Measurements from ENCODE around the gene MAML2. TPM values are rescaled to one million over a fixed set of nuclear protein-coding genes. Genes with fewer than 3 reads are reported as not detected.

The MAML2 gene
- total and polyA plus RNA-seq, 2 donors = 7.9 to 25.6 TPM

GRCh38 chr11:96180341-96180740, 162.7 kb downstream of the MAML2 start:
- peaks cover 3% of the 10 kb centered on the region for H3K36me3 ChIP-seq (ENCODE audit: insufficient read depth)
- no peak overlapping the region for H3K4me3 ChIP-seq (ENCODE audit: low read depth, low read length)
- H3K27ac ChIP-seq (ENCODE audit: low read depth) = no peak overlapping the region
- no peaks in the 10 kb centered on the region for H3K4me1 ChIP-seq (ENCODE audit: insufficient read depth)
- no peak for DNase-seq (ENCODE audit: extremely low spot score)

DNA sequence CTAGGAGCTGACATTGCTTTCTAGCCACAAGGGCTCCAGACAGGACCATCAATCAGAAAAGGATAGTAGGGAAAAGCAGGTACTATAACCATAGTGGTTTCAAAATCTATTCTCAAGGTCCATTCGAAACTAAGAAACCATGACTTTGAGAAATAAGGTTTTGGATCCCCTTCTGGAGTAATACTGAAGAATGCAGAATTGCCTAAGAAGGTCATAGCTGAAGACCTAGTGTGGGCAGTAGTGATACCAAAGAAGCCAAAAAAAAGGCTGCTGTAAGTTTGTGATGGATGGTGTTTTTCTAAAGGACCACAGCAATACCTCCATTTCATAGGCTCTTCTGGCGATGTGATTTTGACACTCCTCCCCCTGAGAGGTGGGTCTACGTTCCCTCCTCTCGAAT, 163.1 kb downstream of the MAML2 start:
- H3K36me3 ChIP-seq (ENCODE audit: insufficient read depth) = peaks cover 3% of the 10 kb centered on the region
- no peak overlapping the region for H3K4me3 ChIP-seq (ENCODE audit: low read depth, low read length)
- H3K27ac ChIP-seq (ENCODE audit: low read depth) = no peak overlapping the region
- 96% methylated on average over 4 of the region's 4 CpGs for WGBS
- DNase-seq (ENCODE audit: extremely low spot score) = no peak
- H3K4me1 ChIP-seq (ENCODE audit: insufficient read depth) = no peaks in the 10 kb centered on the region

DNA sequence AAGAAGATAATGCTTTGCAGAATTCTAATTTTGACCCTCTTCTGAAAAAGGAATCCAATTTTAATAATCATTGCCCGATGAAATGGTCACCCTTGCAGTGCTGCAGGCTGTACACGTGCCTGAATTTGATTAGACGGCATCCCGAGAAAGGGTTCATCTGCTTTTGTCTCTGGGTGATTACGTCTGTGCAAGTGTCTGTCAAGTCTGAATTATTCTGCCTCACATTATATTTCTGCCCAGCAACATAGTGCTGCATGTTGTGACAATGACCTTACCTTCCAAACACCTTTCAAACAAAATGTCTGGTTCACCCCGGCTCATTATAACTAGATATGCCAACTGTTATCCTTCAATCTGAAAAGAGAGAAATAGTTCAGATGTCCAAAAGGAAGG, 164.1 kb downstream of the MAML2 start:
- Histone ChIP-seq H3K4me3 (ENCODE audit: low read depth, low read length) (no peak overlapping the region), H3K36me3 (ENCODE audit: insufficient read depth) (peaks cover 3% of the 10 kb centered on the region), H3K4me1 (ENCODE audit: insufficient read depth) (no peaks in the 10 kb centered on the region), H3K27ac (ENCODE audit: low read depth) (no peak overlapping the region)
- WGBS = 91% methylated on average over 6 of the region's 6 CpGs
- DNase-seq (ENCODE audit: extremely low spot score) = no peak

DNA sequence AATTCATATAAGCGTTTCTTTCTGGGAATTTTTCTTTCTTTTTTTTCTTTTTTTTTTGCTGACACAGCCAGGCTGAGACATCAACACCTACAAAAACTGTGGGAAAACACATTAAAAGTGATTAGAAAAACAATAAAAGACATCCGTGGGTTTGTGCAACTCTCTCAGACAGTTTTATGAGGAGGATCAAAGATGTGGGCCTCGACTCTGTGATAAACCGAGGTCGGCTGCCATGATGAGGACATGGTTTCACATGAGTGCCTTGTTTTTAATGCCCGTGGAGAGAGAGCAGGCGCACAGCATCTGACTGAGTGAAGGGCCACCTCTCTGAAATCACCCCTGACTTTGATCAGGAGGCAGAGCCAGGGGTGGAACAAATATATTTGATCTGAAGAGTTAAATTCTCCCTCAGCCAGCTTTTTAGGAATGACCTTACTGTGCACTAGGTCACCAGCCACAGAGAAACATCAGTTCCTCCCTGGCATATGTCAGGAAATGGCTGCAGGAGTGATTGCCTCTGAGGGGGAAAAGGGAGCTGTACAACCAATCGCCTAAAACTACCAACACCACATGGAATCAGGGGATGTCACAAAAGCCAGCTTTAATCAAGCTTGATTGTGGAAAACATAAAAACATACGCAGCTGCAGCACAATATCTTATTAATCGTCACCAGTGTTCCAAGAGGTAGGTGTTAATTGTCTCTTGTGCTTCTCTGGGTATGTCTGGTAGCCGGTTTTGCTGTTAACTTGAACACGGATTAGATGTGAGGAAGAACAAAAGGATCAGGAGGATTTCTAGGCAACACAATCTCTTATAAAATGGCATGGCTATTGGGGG, 164.7 kb downstream of the MAML2 start:
- Histone ChIP-seq H3K4me3 (ENCODE audit: low read depth, low read length) (no peak overlapping the region), H3K36me3 (ENCODE audit: insufficient read depth) (peaks cover 3% of the 10 kb centered on the region), H3K4me1 (ENCODE audit: insufficient read depth) (no peaks in the 10 kb centered on the region), H3K27ac (ENCODE audit: low read depth) (no peak overlapping the region)
- WGBS = 76% methylated on average over 12 of the region's 12 CpGs
- DNase-seq (ENCODE audit: extremely low spot score) = no peak

- WGBS = 94% methylated on average over 3 of the region's 3 CpGs
- no peak overlapping the region for H3K27ac ChIP-seq (ENCODE audit: low read depth)
- peaks cover 3% of the 10 kb centered on the region for H3K36me3 ChIP-seq (ENCODE audit: insufficient read depth)
- H3K4me3 ChIP-seq (ENCODE audit: low read depth, low read length) = no peak overlapping the region
- H3K4me1 ChIP-seq (ENCODE audit: insufficient read depth) = no peaks in the 10 kb centered on the region
- no peak for DNase-seq (ENCODE audit: extremely low spot score)
These were observed 165.8 kb downstream of the MAML2 start for GRCh38 chr11:96177146-96177545.

DNA sequence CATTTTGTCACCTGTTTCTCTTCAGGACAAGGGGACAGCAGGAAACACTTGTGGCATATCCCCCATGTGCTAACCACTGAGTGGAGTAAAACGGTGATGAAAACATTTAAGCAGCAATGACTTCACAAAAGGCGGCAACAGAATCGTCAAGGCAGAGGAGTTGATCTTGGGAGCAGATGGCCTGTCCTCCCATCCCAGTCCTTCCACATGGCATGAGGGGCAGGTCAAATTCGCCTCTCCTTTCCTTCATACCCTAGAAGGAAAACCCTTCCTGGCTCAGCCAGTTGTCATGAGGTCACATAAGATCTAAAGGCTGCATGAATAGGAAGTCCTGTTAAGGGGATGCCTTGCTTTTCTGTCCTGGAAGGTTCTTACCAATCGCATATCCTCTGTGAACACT, 169.1 kb downstream of the MAML2 start:
- Histone ChIP-seq H3K36me3 (ENCODE audit: insufficient read depth) (peaks cover 3% of the 10 kb centered on the region), H3K4me3 (ENCODE audit: low read depth, low read length) (no peak overlapping the region), H3K27ac (ENCODE audit: low read depth) (no peak overlapping the region), H3K4me1 (ENCODE audit: insufficient read depth) (peaks cover 1% of the 10 kb centered on the region)
- no peak for DNase-seq (ENCODE audit: extremely low spot score)
- WGBS = 95% methylated on average over 5 of the region's 5 CpGs

DNA sequence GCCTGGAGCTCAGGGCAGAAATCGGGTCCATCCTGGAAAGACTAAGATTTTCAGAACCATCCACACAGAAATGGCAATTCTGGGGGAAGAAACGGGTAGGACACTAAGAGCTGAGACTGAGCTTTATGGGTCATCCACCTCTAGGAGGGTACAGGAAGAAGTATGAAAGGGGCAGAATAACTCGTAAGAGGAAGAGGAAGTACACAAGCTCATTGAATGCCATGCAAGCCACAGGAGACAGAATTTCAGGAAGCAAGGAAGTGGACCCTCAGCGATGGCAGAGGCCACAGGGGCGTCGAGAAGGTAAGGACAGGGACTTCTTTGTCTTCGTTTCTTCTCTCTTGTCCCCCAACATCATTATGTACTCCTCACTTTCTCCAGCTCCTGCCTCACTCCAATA, 169.6 kb downstream of the MAML2 start:
- DNase-seq (ENCODE audit: extremely low spot score) = no peak
- H3K4me1 ChIP-seq (ENCODE audit: insufficient read depth) = peaks cover 1% of the 10 kb centered on the region
- no peak overlapping the region for H3K27ac ChIP-seq (ENCODE audit: low read depth)
- WGBS = 88% methylated on average over 7 of the region's 7 CpGs
- H3K4me3 ChIP-seq (ENCODE audit: low read depth, low read length) = no peak overlapping the region
- peaks cover 2% of the 10 kb centered on the region for H3K36me3 ChIP-seq (ENCODE audit: insufficient read depth)

DNA sequence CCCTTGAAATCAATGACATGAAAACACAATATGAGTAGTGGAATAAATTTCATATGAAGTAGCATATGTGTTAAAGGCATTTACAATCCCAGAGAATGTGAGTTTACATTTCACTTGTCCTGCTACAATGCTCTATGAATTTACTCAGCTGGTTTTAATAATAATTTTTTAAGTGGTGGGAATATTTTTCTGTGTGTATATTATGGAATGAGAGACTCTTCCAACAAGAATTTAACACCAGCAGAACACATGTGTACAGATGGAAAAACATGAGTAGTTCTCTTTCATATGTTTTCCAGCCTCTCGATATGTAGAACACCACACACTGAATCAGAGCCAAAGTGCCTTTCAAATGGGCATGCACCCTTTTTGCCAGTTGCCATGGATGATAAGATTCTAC, 170.4 kb downstream of the MAML2 start:
- Histone ChIP-seq H3K4me3 (ENCODE audit: low read depth, low read length) (no peak overlapping the region), H3K4me1 (ENCODE audit: insufficient read depth) (peaks cover 1% of the 10 kb centered on the region), H3K36me3 (ENCODE audit: insufficient read depth) (no peaks in the 10 kb centered on the region), H3K27ac (ENCODE audit: low read depth) (no peak overlapping the region)
- DNase-seq (ENCODE audit: extremely low spot score) = no peak
- 88% methylated on average over 1 of the region's 1 CpG for WGBS

GRCh38 chr11:96169250-96169649, 173.7 kb downstream of the MAML2 start:
- Histone ChIP-seq H3K27ac (ENCODE audit: low read depth) (no peak overlapping the region), H3K4me3 (ENCODE audit: low read depth, low read length) (no peak overlapping the region), H3K36me3 (ENCODE audit: insufficient read depth) (no peaks in the 10 kb centered on the region), H3K4me1 (ENCODE audit: insufficient read depth) (peaks cover 1% of the 10 kb centered on the region)
- DNase-seq (ENCODE audit: extremely low spot score) = no peak
- 79% methylated on average over 3 of the region's 3 CpGs for WGBS

DNA sequence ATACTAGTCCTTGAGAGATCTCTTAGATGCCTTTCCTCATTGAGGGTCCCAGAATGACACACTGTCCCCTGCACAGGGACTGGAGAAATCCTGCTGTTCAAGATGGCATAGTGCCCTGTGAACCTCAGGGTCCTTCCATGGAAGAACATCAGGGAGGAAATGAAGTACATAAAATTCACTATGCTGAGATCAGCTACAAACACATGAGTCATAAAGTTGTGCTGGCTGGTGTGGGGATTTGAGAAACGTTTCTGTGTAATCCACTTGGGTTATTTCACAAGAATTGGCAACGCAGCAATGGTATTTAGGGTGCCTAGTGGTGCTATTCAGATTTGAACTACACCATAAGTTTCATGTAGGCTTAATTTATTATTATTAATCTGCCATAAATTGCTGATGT, 174.4 kb downstream of the MAML2 start:
- Histone ChIP-seq H3K36me3 (ENCODE audit: insufficient read depth) (no peaks in the 10 kb centered on the region), H3K27ac (ENCODE audit: low read depth) (no peak overlapping the region), H3K4me1 (ENCODE audit: insufficient read depth) (peaks cover 1% of the 10 kb centered on the region), H3K4me3 (ENCODE audit: low read depth, low read length) (no peak overlapping the region)
- no peak for DNase-seq (ENCODE audit: extremely low spot score)
- 17% methylated on average over 2 of the region's 2 CpGs for WGBS

DNA sequence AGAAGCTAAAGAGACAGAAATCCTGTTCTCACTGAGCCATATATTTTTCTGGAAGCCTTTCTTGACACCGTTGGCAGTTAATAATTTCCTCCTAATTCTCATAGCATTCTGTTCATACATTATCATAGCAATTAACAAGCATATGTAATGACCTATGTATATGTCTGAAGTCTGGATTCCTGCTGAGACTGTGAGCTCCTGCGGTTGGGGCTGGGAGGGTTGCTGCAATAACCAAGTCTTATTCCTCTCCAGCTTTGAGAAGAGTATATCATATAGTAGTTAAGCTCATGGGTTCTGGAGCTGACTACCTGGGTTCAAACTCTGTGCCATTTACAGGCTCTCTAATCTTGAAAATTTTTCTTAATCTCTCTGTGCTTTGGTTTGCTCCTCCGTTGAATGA, 175.2 kb downstream of the MAML2 start:
- WGBS = 88% methylated on average over 3 of the region's 3 CpGs
- Histone ChIP-seq H3K27ac (ENCODE audit: low read depth) (no peak overlapping the region), H3K4me1 (ENCODE audit: insufficient read depth) (peaks cover 1% of the 10 kb centered on the region), H3K4me3 (ENCODE audit: low read depth, low read length) (no peak overlapping the region), H3K36me3 (ENCODE audit: insufficient read depth) (no peaks in the 10 kb centered on the region)
- no peak for DNase-seq (ENCODE audit: extremely low spot score)

DNA sequence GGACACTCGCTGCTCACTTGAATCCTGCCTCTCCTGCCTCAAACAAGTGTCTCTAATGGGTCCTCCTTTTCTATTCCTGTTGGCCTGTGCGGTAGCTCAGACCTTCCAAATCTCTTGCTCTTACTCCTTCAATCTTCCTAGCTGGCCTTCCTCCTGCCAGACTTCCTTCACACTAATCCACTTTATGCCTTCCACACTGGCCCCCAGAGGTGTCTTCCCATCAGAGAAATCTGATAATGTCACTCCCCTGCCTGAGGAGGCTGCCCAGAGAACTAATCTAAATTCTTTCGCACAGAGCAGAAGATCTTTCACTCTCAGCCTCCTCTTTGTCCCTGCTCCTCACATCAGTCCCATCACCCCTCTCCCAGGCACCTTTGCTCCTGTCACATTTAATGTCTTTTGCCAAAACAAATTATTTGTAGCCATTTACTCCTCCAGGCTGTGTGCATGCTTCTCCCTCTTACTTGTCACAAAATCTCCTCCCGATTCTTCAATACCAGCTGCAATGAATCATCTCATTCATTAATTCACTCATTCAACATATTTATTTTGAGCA, 175.7 kb downstream of the MAML2 start:
- 91% methylated on average over 4 of the region's 4 CpGs for WGBS
- H3K27ac ChIP-seq (ENCODE audit: low read depth) = no peak overlapping the region
- H3K4me1 ChIP-seq (ENCODE audit: insufficient read depth) = peaks cover 1% of the 10 kb centered on the region
- no peaks in the 10 kb centered on the region for H3K36me3 ChIP-seq (ENCODE audit: insufficient read depth)
- H3K4me3 ChIP-seq (ENCODE audit: low read depth, low read length) = no peak overlapping the region
- no peak for DNase-seq (ENCODE audit: extremely low spot score)

DNA sequence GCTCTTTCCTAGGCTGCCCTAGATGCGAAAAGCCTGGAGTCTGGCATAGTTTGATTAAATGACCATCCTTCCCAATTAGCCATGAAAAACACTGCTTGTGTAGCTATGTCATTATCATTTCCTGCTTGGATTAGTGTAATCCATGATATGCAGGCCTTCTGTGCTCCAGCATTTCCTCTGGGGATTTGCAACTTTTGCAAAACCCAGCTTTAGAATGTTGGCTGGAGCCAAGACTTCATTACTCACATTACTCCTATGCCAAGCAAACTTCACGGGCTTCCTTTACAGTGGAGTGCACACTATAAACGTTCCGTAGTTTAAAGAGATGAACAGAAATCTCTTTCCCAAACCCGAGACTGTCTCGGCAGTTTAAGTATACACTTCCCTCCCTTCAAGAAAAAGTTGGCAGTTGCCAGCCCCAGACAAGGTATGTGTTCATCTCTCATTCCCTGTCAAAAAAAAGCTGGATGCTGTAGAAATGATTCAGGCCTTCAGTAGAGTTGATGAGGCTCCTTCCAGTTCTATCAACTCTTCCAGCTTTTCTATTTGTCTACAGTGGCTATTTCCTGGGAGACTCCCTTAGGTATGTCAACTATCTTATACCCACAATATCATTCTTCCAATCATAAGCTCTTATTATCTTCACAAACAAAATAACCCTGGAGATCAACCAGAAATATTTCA, 180.0 kb downstream of the MAML2 start:
- Histone ChIP-seq H3K4me1 (ENCODE audit: insufficient read depth) (no peaks in the 10 kb centered on the region), H3K4me3 (ENCODE audit: low read depth, low read length) (no peak overlapping the region), H3K36me3 (ENCODE audit: insufficient read depth) (no peaks in the 10 kb centered on the region), H3K27ac (ENCODE audit: low read depth) (no peak overlapping the region)
- DNase-seq (ENCODE audit: extremely low spot score) = peak; percentile 33
- 23% methylated on average over 6 of the region's 6 CpGs for WGBS

Measured in urinary bladder (tissue), 4 donors.